ENCODE results near the gene RCAN2. TPM values are rescaled to one million over a fixed set of nuclear protein-coding genes. Genes with fewer than 3 reads are reported as not detected.

RCAN2 gene
- total and polyA plus RNA-seq, 7 donors = 2.6 to 108 (median 20.0) TPM

DNA sequence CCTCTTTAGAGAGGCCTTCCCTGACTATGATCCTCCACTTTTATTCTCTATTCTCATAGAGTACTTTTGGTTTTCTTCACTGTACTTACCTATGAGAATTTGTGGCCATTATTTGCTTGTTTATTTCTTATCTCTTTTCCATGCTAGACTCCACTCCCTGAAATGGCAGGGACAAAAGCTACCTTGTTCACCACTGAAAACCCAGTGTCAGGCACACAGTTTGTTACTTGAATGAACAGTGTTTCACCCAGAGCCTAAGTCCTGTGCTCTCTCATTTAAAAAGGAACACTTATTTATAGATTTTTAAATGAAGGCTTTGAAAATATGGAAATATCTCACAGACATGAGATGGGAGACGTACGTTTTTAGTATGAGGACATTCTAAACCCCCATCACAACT lies 272.8 kb downstream of the RCAN2 start:
- Histone ChIP-seq H3K27ac (no peak overlapping the region), H3K4me3 (no peak overlapping the region), H3K9me3 (no peaks in the 10 kb centered on the region), H3K36me3 (ENCODE audit: insufficient read depth in 1 of 2, low read depth in 1 of 2) (no peaks in the 10 kb centered on the region), H3K27me3 (ENCODE audit: insufficient read depth in 3 of 3, low read length in 2 of 3) (no peaks in the 10 kb centered on the region), H3K4me1 (no peaks in the 10 kb centered on the region)
- intact Hi-C loops (cut with DNase I) = loop anchor here in 1 of 2 donors (10.0 kb wide), 1 partner anchor 406 kb away; no protein-coding TSS in a partner anchor
- DNase-seq = no peak
- TF ChIP-seq, protein P1, sequence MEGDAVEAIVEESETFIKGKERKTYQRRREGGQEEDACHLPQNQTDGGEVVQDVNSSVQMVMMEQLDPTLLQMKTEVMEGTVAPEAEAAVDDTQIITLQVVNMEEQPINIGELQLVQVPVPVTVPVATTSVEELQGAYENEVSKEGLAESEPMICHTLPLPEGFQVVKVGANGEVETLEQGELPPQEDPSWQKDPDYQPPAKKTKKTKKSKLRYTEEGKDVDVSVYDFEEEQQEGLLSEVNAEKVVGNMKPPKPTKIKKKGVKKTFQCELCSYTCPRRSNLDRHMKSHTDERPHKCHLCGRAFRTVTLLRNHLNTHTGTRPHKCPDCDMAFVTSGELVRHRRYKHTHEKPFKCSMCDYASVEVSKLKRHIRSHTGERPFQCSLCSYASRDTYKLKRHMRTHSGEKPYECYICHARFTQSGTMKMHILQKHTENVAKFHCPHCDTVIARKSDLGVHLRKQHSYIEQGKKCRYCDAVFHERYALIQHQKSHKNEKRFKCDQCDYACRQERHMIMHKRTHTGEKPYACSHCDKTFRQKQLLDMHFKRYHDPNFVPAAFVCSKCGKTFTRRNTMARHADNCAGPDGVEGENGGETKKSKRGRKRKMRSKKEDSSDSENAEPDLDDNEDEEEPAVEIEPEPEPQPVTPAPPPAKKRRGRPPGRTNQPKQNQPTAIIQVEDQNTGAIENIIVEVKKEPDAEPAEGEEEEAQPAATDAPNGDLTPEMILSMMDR (IDR thresholded peaks at IDR 0.05) = no peak
- WGBS, 3 donors = 85 to 95% (median 91%) methylated on average over 2 of the region's 2 CpGs
- no peak for ATAC-seq

DNA sequence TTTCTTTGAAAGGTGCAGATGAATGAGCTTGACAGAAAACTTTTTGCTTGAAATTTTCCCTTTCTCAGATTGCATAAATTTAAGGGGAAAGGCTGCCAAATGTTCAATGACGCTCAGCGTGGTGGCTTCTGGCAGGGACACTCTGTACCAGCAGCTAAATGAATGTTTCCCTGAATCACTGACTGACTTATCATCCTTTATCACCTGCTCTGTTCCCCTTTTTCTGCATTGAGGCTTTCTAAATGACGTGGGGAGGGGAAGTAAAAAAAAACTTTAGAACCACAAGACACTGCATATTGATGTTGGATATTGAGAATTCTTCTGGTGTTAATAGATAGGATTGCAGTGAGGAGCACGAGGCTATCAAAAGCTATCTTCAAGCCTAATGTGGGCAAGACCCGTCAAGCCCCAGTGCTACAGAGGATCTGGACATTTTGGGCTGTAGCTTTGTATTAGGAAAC lies 273.5 kb downstream of the RCAN2 start:
- no peaks in the 10 kb centered on the region for H3K27me3 ChIP-seq (ENCODE audit: insufficient read depth in 3 of 3, low read length in 2 of 3)
- intact Hi-C loops (cut with DNase I) = loop anchor here in 1 of 2 donors (10.0 kb wide), 1 partner anchor 407 kb away; no protein-coding TSS in a partner anchor
- H3K4me3 ChIP-seq = no peak overlapping the region
- WGBS, 3 donors = 36 to 64% (median 48%) methylated on average over 5 of the region's 5 CpGs
- H3K36me3 ChIP-seq (ENCODE audit: insufficient read depth in 1 of 2, low read depth in 1 of 2) = no peaks in the 10 kb centered on the region
- ATAC-seq (peak in 3 of 4 donors; percentile 79 to 82 (median 81)), DNase-seq (peak in 1 of 2 donors; percentile 64)
- H3K4me1 ChIP-seq = no peaks in the 10 kb centered on the region
- TF ChIP-seq, protein P1 (IDR thresholded peaks at IDR 0.05) = no peak
- no peaks in the 10 kb centered on the region for H3K9me3 ChIP-seq
- H3K27ac ChIP-seq = no peak overlapping the region

DNA sequence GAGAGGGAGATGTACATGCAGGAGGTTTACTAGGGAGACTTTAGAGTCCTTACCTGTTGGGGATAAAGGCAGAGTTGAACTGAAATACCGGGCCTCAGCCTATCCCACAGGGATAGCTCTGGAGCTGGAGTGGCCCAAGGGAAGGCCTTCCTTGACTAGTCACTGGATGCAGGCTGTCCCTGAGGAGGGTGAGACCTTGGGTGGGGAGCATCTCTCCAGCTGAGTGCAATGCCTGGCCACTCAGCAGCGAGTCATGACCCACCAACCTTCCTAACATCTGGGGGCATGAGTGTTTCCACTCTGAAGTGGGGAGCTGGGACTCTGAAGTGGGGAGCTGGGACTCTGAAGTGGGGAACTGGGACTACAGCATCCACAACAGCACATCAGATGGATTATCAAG lies 274.4 kb downstream of the RCAN2 start:
- DNase-seq (no peak), ATAC-seq (no peak)
- WGBS, 3 donors = 85 to 98% (median 90%) methylated on average over 2 of the region's 2 CpGs
- H3K27ac ChIP-seq = no peak overlapping the region
- TF ChIP-seq, protein P1 (IDR thresholded peaks at IDR 0.05) = no peak
- H3K27me3 ChIP-seq (ENCODE audit: insufficient read depth in 3 of 3, low read length in 2 of 3) = no peaks in the 10 kb centered on the region
- H3K4me3 ChIP-seq = no peak overlapping the region
- intact Hi-C loops (cut with DNase I) = loop anchor here in 1 of 2 donors (10.0 kb wide), 1 partner anchor 408 kb away; no protein-coding TSS in a partner anchor
- H3K9me3 ChIP-seq = no peaks in the 10 kb centered on the region
- H3K36me3 ChIP-seq (ENCODE audit: insufficient read depth in 1 of 2, low read depth in 1 of 2) = no peaks in the 10 kb centered on the region
- H3K4me1 ChIP-seq = no peaks in the 10 kb centered on the region

DNA sequence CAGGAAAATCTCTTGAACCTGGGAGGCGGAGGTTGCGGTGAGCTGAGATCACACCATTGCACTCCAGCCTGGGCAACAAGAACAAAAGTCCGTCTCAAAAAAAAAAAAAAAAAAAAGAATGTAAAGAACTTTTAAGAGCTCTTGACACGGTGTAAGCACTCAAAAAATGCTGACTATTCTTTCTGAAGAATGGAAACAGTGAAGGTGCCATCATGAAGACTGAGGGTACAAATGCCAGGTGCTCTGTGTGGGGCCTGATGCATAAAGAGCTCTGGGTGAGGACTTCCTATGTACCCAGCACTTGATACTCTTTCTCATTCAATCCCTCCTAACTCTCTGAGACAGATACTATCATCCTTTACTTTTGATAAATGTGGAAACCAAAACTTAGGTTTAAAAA lies 275.5 kb downstream of the RCAN2 start:
- ATAC-seq (no peak), DNase-seq (no peak)
- Histone ChIP-seq H3K27me3 (ENCODE audit: insufficient read depth in 3 of 3, low read length in 2 of 3) (no peaks in the 10 kb centered on the region), H3K36me3 (ENCODE audit: insufficient read depth in 1 of 2, low read depth in 1 of 2) (no peaks in the 10 kb centered on the region), H3K4me1 (no peaks in the 10 kb centered on the region), H3K9me3 (no peaks in the 10 kb centered on the region), H3K27ac (no peak overlapping the region), H3K4me3 (no peak overlapping the region)
- TF ChIP-seq, protein P1 (IDR thresholded peaks at IDR 0.05) = no peak
- intact Hi-C loops (cut with DNase I) = loop anchor here in 1 of 2 donors (10.0 kb wide), 1 partner anchor 409 kb away; no protein-coding TSS in a partner anchor
- WGBS, 3 donors = 84 to 92% (median 92%) methylated on average over 4 of the region's 4 CpGs

DNA sequence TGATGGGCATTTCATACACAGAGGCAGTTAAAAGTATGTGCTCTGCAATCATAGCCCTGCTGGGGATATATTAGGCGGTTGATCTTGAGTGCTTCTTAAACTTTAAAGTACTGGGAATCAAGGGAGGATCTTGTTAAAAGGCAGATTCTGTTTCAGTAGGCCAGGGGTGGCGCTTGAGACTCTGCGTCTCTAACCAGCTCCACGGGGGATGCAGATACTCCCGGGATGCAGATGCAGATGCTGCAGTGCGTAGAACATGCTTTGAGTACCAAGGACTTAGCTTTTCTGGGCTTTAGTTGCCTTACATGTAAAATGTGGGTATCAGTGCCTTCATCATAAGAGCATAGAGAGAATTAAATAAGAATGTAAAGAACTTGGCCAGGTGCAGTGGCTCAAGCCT lies 276.0 kb downstream of the RCAN2 start:
- Histone ChIP-seq H3K27me3 (ENCODE audit: insufficient read depth in 3 of 3, low read length in 2 of 3) (no peaks in the 10 kb centered on the region), H3K36me3 (ENCODE audit: insufficient read depth in 1 of 2, low read depth in 1 of 2) (no peaks in the 10 kb centered on the region), H3K9me3 (no peaks in the 10 kb centered on the region), H3K27ac (no peak overlapping the region), H3K4me1 (no peaks in the 10 kb centered on the region), H3K4me3 (no peak overlapping the region)
- no peak for ATAC-seq
- intact Hi-C loops (cut with DNase I) = loop anchor here in 1 of 2 donors (10.0 kb wide), 1 partner anchor 410 kb away; no protein-coding TSS in a partner anchor
- DNase-seq = no peak
- TF ChIP-seq, protein P1 (IDR thresholded peaks at IDR 0.05) = no peak
- 75 to 77% (median 76%) methylated on average over 6 of the region's 6 CpGs for WGBS, 3 donors

All from psoas muscle (tissue), 8 donors.